ENCODE results near the gene SNX14.

The SNX14 gene

DNA sequence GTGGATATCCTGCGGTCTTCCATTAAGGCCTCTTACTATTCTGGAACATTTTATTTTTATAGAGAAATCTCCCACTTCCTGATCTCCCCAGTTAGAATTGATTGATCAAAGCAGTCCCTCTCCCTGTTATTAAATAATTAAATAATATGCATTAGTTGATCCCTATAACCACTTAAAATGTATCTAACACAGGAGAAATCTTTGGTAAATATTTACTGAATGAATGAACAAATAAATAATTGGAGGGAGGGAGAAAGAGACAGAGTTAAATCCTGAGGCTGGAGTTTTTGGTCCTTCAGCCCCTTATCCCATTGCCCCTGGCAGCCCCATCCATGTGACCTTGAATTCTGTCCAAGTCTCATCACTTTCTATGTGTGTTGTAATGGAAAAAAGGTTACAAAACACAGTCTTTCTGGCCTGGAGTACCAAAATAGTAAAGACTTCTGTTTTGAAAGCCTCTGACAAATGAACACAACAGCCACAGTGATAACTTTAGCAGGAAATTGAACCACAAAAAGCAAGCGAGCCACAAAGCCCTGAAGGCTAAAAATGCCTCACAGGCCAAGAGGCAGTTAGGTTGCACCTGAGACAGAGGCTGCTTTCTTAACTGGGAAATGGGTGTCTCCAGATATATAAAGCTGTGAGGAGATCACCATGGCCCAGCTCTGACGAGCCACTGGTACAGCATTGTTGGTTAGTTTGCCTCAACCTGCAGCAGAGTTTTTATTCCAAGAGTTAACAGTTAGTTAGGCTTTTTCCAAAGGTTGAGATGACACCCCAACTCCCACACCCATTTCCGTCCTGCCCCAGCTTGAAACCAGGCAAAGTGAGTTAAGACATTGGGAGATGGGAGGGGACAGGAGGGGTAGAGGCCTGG is 132.5 kb downstream of the SNX14 start:
- peak; percentile 54 for DNase-seq

GRCh38 chr6:85460154-85460920 is 133.3 kb downstream of the SNX14 start:
- no peak for DNase-seq

DNA sequence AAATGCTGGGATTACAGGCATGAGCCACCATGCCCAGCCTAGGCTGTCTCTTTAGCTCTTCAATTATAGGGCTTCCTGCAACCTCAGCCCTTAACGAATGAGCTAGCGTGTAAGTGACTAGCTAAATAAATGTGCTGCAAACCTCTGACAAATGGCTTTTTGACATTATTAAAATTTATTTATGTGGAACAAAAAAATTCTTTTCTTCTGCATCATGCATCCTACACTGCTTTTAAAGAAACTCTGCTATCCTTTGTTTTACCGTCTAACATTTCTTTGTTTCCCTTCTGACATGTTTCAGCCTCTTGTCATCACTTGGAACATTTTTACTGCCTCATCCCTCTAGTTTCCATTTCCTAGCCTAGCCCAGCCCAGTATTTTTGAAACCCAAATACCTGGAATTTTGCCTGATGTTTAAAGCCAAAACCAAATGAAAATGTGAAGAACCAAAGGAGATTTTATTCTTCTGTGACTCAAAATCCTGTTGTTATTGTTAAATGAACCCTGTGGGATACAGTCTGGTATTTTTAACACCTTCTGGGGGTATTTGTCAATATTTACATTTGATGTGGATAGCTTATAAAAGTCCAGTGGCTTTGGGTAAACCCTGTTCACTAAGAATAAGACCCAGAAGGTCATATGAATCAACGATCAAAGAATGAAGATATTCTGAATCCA is 134.3 kb downstream of the SNX14 start:
- DNase-seq = no peak

DNA sequence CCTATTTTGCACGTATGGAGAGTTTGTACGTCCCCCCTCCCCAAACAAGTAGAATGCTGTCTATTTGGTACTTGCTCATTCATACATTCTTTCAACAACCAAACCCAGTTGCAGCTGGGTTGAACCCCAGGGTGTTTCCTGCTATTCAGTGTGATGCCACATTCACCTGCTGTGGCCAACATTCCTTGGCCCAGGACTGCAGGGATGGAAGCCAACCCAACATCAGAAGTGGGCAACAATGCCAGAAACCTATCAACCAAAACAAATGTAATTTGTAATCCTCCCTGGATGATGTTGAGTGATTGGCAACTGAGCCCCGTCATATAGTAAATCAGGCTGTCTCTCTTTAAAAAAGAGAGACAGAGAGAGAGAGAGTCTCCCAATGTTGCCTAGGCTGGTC is 134.9 kb downstream of the SNX14 start:
- no peak for DNase-seq

DNA sequence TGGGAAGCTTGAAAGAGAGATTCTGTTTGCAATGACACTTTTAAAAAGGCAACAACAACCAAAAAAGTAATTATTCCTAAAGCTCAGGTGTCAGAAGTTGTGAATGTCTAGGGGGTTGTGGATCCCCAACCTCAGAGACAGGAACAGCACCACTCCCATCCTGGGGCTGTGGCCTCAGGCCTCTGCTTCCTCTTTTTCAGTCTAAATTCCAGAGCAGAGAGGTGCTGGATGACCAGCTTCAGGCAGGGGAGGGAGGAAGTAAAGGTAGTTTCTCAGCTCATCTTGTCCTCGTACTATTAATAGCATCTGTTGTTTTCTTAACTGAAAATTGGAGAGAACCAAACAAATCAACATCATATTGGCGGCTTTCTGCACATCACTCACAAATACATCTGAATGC is 135.5 kb downstream of the SNX14 start:
- DNase-seq = no peak

DNA sequence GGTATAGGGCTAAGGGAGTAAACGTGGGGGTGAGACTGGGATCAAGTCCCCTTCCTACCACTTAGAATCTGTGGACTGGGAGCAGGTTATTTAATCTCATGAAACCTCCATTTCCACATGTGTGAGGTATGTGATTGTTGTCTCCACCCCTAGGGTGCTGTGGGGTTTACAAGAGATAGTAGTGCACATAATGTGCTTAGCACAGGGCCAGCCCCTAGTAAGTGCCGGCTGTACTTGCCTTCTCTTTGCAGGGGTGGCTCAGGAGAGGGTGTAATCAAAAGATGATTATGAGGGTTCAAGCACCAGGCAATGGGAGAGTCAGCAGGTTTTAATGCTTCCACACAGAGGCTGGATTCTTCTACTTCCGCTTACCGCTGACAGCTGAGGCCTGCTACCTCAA is 136.9 kb downstream of the SNX14 start:
- no peak for DNase-seq

Measured in activated CD8-positive, alpha-beta memory T cell treated with anti-CD3 and anti-CD28 coated beads, Interleukin-2, amount 50 U/mL, for 4 hours (primary cell).